Kidney (tissue), 14 donors: ENCODE data around the gene SLIT1. TPM values are rescaled to one million over a fixed set of nuclear protein-coding genes. Genes with fewer than 3 reads are reported as not detected.

Experiments used
- DNase-seq, 5 donors: peaks; one replicate each; pipeline ENCODE4 v3.0.0-alpha.2; 2013 to 2020
- FAIRE-seq: peaks from 2 replicates; lab custom pipeline; 2012; peaks lifted over from hg19 to GRCh38; lab: Jason Lieb, UNC
- H3K27ac ChIP-seq, 2 donors: one replicate each; pipeline ENCODE4 v1.7.0; 2013; ENCODE audit warnings: low read depth in 2 of 2, low read length in 2 of 2, inconsistent platforms in 1 of 2
- H3K27me3 ChIP-seq: one replicate; pipeline ENCODE4 v1.7.1; 2013; ENCODE audit warnings: low read length, inconsistent platforms; ENCODE audit not compliant: control insufficient read depth, insufficient read depth
- H3K36me3 ChIP-seq, 3 donors: one replicate each; pipeline versions ENCODE4 v1.7.0 to v1.7.1; 2013; ENCODE audit warnings: low read length in 3 of 3, control low read depth in 1 of 3, inconsistent platforms in 1 of 3; ENCODE audit not compliant: insufficient read depth in 3 of 3, control insufficient read depth in 2 of 3
- H3K4me1 ChIP-seq, 3 donors: one replicate each; pipeline versions ENCODE4 v1.7.0 to v1.7.1; 2013; ENCODE audit warnings: low read length in 3 of 3, inconsistent platforms in 1 of 3, low read depth in 1 of 3; ENCODE audit not compliant: control insufficient read depth in 2 of 3, insufficient read depth in 2 of 3
- H3K4me3 ChIP-seq, 3 donors: one replicate each; pipeline versions ENCODE4 v1.7.0 to v1.8.1; 2013; ENCODE audit warnings: low read length in 3 of 3, control low read depth in 1 of 3, inconsistent platforms in 1 of 3
- H3K9ac ChIP-seq, 3 donors: one replicate each; pipeline versions ENCODE4 v1.7.0 to v1.7.1; 2013; ENCODE audit warnings: low read length in 3 of 3, control low read depth in 1 of 3, inconsistent platforms in 1 of 3
- H3K9me3 ChIP-seq, 3 donors: one replicate each; pipeline versions ENCODE4 v1.7.0 to v1.7.1; 2013; ENCODE audit warnings: low read length in 3 of 3, control low read depth in 1 of 3, inconsistent platforms in 1 of 3; ENCODE audit not compliant: control insufficient read depth in 2 of 3, insufficient read depth in 1 of 3
- intact Hi-C: fragments of 100-400 bp; cut with DNase I; formaldehyde crosslinking; loops from one replicate; pipeline ENCODE4 v1.11.1; 2022
- polyA plus RNA-seq: library from polyadenylated mRNA; stranded (reverse); fragments of 350-450 nt; fragmentation: Illumina TruSeq; extraction: RNeasy Lipid Tissue Mini Kit (QIAGEN cat#74804); gene quantifications from one replicate; pipeline ENCODE4 v1.2.3, GENCODE V29; 2014; ENCODE audit warnings: low read depth, low replicate concordance; ENCODE audit not compliant: insufficient read depth
- total RNA-seq: library from RNA; stranded (reverse); fragmentation: NEBNext Ultra II Directional; extraction: Animal tissue kit (Norgen Biotek cat#: 25700); gene quantifications from one replicate; pipeline ENCODE4 v1.2.1, GENCODE V29; 2021
- TF ChIP-seq, protein P1 (sequence below): IDR thresholded peaks from 3 replicates; pipeline ENCODE4 v1.5.1; 2012; ENCODE audit warnings: mild to moderate bottlenecking, moderate library complexity, borderline replicate concordance; ENCODE audit not compliant: insufficient read depth; ENCODE audit errors: extremely low read depth
- donor health status: control.
- donor health status: control.
- donor health status: control.
- donor health status: control.
- donor health status: control.
- donor health status: DM: yes; HTN: yes; CAD: no.
- donor health status: Normal renal cell carcinoma (clear cell type).

The SLIT1 gene
- total and polyA plus RNA-seq, 2 donors from 2014 or later, result 0.06 to 0.35 TPM

DNA sequence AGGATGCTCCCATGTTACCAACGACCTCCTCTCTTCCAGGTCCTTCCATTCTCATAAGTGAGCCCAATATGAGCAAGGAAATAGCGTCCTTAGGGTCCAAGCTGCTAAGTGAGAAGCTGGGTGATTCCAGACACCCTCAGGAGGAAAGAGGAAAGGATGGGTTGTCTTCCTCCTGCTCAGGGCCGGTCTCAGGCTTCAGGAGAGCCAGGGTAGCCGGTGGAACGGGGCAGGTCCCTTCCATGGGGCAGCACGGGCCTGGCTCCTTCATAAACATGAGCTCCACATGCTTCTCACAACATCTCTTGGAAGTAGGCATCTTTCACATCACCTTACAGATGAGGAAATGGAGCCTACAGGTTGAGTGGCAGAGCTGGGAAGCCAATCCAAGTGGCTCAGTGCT, 12.7 kb downstream of the SLIT1 start:
- no peak overlapping the region for H3K9ac ChIP-seq
- no peak overlapping the region for H3K27ac ChIP-seq
- intact Hi-C loops, result no loop called here
- FAIRE-seq, result no peak
- no peaks in the 10 kb centered on the region for H3K36me3 ChIP-seq
- H3K27me3 ChIP-seq, result no peaks in the 10 kb centered on the region
- TF ChIP-seq, protein P1, sequence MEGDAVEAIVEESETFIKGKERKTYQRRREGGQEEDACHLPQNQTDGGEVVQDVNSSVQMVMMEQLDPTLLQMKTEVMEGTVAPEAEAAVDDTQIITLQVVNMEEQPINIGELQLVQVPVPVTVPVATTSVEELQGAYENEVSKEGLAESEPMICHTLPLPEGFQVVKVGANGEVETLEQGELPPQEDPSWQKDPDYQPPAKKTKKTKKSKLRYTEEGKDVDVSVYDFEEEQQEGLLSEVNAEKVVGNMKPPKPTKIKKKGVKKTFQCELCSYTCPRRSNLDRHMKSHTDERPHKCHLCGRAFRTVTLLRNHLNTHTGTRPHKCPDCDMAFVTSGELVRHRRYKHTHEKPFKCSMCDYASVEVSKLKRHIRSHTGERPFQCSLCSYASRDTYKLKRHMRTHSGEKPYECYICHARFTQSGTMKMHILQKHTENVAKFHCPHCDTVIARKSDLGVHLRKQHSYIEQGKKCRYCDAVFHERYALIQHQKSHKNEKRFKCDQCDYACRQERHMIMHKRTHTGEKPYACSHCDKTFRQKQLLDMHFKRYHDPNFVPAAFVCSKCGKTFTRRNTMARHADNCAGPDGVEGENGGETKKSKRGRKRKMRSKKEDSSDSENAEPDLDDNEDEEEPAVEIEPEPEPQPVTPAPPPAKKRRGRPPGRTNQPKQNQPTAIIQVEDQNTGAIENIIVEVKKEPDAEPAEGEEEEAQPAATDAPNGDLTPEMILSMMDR, result no peak
- no peaks in the 10 kb centered on the region for H3K9me3 ChIP-seq
- H3K4me1 ChIP-seq, result no peaks in the 10 kb centered on the region
- H3K4me3 ChIP-seq, result no peak overlapping the region
- peak in 1 of 5 donors; percentile 37 for DNase-seq

DNA sequence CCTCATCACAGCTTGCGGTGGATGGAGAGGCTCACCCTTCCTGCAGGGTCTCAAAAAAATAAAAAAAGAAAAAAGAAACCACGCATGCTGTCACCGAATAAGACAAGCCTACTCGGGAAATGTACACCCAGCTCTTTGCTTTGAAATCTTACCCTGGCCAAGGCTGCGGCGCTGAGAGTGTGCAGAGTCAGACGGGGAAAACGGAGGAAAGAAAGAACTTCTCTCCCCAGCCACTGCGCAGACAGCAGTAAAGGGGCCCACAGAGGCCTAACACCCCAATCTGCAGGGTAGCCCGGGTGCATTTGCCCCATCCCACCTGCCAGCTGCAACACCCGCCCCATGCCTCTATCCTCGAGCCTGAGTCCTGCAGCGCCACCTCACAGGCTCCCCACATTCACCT, 14.8 kb downstream of the SLIT1 start:
- no peaks in the 10 kb centered on the region for H3K4me1 ChIP-seq
- H3K27me3 ChIP-seq, result no peaks in the 10 kb centered on the region
- TF ChIP-seq, protein P1, result no peak
- no peak overlapping the region for H3K4me3 ChIP-seq
- DNase-seq (peak in 4 of 5 donors; percentile 35 to 64 (median 49)), FAIRE-seq (no peak)
- no peaks in the 10 kb centered on the region for H3K9me3 ChIP-seq
- intact Hi-C loops, result no loop called here
- H3K27ac ChIP-seq, result no peak overlapping the region
- no peak overlapping the region for H3K9ac ChIP-seq
- no peaks in the 10 kb centered on the region for H3K36me3 ChIP-seq

DNA sequence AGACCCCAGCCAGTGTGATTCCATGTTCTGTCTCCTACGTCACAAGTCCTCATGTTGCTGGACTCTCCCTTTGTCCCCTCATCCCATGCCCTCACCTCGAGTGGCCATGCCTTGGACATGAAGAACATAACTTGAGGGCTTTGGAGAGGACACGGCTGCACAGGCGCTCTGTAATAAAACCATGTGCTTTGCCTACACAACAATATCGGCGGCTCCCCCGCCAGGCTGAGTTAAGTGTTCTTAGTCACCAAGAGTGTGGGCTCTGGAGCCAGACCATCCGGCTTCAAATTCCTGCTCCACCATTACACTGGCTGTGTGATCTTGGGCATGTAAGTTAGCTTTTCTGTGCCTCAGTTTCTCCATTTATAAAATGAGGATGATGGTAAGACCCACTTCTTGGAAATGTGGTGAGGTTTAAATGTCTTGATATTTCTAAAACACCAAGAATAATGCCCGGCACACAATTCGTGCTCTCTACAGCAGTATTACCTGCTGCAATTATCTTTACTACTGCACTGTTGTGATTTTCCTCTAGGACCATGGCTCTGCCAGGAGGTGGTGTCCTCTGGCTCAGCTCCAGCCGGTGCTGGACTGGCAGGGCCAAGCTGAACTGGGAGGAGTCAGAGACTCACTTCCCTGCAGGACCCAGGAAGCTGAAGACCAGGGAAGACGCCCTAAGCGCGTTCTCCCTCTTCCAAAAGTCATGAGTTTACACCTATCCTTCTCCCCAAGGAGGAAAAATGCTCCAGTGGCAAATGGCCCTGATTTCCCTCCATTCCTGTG, 15.7 kb downstream of the SLIT1 start:
- Histone ChIP-seq H3K4me3 (no peak overlapping the region), H3K27ac (no peak overlapping the region), H3K36me3 (no peaks in the 10 kb centered on the region), H3K9ac (no peak overlapping the region), H3K27me3 (no peaks in the 10 kb centered on the region), H3K4me1 (no peaks in the 10 kb centered on the region), H3K9me3 (no peaks in the 10 kb centered on the region)
- intact Hi-C loops, result no loop called here
- FAIRE-seq, result no peak
- TF ChIP-seq, protein P1, result no peak
- peak in 4 of 5 donors; percentile 31 to 75 (median 34) for DNase-seq
